ENCODE measurements around the gene ANKRD50. TPM values are rescaled to one million over a fixed set of nuclear protein-coding genes. Genes with fewer than 3 reads are reported as not detected.

The ANKRD50 gene
- total and polyA plus RNA-seq, 9 of the 15 experiments (the other 6 are each of a cell fraction or from before 2014, with no cell fraction given) = 2.0 to 8.0 (median 6.2) TPM

- no peak for TF ChIP-seq ZBTB12 (CRISPR knock-in tag; IDR thresholded peaks at IDR 0.05)
- 0 out of 2 replicates have a peak, but pooled peaks have one; percentile 52 for TF ChIP-seq TGIF2 (CRISPR knock-in tag; IDR thresholded peaks at IDR 0.05)
- TF ChIP-seq, protein P1, sequence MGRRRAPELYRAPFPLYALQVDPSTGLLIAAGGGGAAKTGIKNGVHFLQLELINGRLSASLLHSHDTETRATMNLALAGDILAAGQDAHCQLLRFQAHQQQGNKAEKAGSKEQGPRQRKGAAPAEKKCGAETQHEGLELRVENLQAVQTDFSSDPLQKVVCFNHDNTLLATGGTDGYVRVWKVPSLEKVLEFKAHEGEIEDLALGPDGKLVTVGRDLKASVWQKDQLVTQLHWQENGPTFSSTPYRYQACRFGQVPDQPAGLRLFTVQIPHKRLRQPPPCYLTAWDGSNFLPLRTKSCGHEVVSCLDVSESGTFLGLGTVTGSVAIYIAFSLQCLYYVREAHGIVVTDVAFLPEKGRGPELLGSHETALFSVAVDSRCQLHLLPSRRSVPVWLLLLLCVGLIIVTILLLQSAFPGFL (CRISPR knock-in tag; IDR thresholded peaks at IDR 0.05) = no peak
- peak in 1 of 2 experiments; percentile 14; a peak in 1 of 4 replicates for TF ChIP-seq SIN3A (IDR thresholded peaks at IDR 0.05; ENCODE audit: borderline replicate concordance in 2 of 2, control insufficient read depth in 1 of 2, low read depth in 2 of 2, low read length in 2 of 2)
- 0 out of 2 replicates have a peak, but pooled peaks have one; percentile 32 for TF ChIP-seq HDAC2 (IDR thresholded peaks at IDR 0.05)
- peak; percentile 47 for TF ChIP-seq RBM22 (IDR thresholded peaks at IDR 0.05; ENCODE audit: low read depth, low read length, poor library complexity, severe bottlenecking)
- TF ChIP-seq CTCF (IDR thresholded peaks at IDR 0.05 in 2 of 3, conservative IDR thresholded peaks at IDR 0.05 in 1 of 3; ENCODE audit: insufficient read depth in 2 of 3, low read depth in 1 of 3, low read length in 3 of 3) = peak in 2 of 3 experiments; percentile 34 to 51; a peak in 4 of 6 replicates
- TF ChIP-seq CGGBP1 (CRISPR knock-in tag; IDR thresholded peaks at IDR 0.05) = no peak
- no peak for TF ChIP-seq PBX2 (CRISPR knock-in tag; IDR thresholded peaks at IDR 0.05; ENCODE audit: low read depth)
- 0 out of 2 replicates have a peak, but pooled peaks have one; percentile 9 for TF ChIP-seq PBX2 (tag; conservative IDR thresholded peaks at IDR 0.05; ENCODE audit: low read depth)
Measured at GRCh38 chr4:124711471-124712371, 811 bp downstream of the ANKRD50 start (continued).
